Measurements from ENCODE around the gene NUDT8.
"Not testable (repeated sequence)": the region's sequence is repeated elsewhere in the genome, so short reads cannot be mapped to it uniquely, and the experiment has no call there.

Gene NUDT8

GRCh38 chr11:67641338-67642172 lies 11.8 kb upstream of the NUDT8 start:
- no peak for DNase-seq

GRCh38 chr11:67640758-67641337 lies 11.1 kb upstream of the NUDT8 start:
- DNase-seq: no peak

- peak; percentile 57 for DNase-seq
Measured at GRCh38 chr11:67640021-67640757, 10.5 kb upstream of the NUDT8 start.

DNA sequence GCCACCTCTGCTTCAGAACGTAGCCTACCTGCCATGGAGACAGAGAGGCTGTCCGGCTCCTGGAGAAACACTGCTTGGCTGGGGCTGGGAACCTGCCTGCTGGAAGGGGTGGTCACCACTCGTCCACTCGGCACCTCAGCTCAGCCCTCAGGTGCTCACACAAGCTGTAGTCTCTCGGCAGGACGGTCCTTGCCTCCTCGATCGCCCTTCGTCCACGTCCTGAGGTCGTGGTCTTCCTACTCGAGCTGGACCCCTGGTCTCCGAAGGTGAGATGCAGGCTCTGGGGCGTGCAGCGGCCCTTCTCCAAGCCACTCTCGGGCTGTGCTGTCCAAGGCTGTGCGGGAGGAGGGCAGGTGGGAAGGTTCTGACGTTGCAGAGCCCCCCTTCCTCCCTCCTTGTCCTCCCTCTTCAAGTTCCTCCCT lies 9.7 kb upstream of the NUDT8 start, which contains the start of gene TBX10:
TSS of gene TBX10 (minus strand) at position 326 of the 422 bp plus-strand sequence. CDS start at position 35, 291 bp downstream.
- no peak for DNase-seq

GRCh38 chr11:67638535-67639437 lies 9.0 kb upstream of the NUDT8 start:
- no peak for DNase-seq

DNA sequence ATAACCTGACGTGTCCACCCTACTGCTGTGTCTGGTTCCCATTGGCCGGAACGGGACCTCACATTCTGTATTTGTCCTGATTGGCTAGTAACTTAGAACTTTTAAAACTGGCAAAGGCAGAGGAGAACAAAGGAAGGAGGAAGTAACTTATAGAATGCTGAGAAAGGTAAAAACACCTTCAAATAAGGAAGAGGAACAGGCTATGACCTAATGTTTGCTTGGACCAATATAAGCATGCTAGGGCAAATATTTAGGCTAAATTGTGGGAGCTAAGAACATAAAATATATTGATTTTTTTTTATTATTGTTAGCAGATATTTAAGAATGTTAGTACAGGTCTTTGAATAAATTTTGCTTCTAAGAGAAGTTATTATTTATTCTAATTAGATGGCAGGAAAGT lies 7.7 kb upstream of the NUDT8 start:
- DNase-seq: not testable (repeated sequence)

DNA sequence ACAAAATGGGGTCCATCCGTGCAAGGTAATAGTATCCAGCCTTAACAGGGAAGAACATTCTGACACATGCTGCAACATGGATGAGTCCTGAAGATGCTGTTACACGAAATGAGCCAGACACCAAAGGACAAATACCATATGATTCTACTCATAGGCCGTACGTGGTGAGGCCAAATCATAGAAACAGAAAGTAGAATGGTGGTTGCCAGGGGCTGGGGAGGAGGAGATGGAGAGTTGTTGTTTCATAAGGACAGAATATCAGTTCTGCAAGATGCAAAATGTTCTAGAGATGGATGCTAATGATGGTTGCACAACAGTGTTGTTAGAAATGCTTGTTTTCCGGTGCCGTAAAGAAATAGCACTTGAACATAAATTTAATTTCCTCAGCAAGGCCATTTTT lies 7.2 kb upstream of the NUDT8 start:
- DNase-seq: no peak

DNA sequence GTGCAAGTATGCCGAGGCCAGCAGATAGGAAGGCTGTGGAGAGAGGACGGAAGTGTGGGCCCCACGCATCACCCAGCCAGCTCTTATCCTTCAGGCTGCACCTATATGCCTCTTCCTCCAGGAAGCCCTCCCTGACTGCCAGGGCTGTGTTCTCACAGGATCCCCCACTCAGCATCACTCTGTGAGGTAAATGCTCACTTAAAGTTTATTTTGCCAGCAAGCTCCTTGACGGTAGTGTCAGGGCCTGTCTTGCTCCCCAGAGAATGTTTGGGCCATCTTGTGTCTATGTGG lies 5.4 kb upstream of the NUDT8 start:
- no peak for DNase-seq

GRCh38 chr11:67634366-67635230 lies 4.9 kb upstream of the NUDT8 start:
- no peak for DNase-seq

GRCh38 chr11:67633758-67634365 lies 4.1 kb upstream of the NUDT8 start:
- no peak for DNase-seq

DNA sequence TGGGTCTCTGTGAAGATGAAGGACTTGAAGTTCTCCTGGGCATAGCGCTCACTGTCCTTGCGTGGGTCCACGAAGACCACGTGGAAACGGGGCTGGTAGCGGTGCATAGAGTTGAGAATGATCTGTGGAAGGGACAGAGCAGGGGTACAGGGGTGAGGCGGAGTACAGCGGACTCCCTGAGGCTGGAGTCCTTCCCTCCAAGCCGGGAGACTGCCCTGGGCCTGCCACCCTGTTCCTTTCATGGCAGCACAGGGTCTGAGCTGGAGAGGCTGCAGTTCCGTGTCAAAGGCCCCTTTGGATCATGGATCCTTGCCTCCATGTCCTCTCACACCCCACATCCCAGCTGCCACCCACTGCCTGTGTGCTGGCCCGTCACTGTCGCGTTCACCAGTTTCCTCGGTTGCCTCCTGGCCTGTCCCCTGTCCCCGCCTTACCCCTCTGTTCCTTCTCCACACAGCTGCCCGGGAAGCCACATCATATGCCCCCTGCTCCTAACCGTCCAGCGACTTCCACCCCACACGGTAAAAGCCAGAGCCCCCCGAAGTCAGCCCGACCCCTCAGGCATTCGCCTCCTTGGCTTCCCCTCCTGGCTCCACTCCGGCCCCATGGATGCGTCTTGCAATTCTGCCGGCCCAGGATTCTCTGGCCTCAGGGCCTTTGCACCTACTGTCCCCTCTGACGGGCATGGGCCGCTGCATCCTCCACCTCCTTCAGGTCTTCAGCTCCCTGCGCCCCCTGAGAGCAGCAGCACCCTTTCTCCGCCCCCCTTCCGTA lies 3.4 kb upstream of the NUDT8 start:
- DNase-seq: no peak

DNA sequence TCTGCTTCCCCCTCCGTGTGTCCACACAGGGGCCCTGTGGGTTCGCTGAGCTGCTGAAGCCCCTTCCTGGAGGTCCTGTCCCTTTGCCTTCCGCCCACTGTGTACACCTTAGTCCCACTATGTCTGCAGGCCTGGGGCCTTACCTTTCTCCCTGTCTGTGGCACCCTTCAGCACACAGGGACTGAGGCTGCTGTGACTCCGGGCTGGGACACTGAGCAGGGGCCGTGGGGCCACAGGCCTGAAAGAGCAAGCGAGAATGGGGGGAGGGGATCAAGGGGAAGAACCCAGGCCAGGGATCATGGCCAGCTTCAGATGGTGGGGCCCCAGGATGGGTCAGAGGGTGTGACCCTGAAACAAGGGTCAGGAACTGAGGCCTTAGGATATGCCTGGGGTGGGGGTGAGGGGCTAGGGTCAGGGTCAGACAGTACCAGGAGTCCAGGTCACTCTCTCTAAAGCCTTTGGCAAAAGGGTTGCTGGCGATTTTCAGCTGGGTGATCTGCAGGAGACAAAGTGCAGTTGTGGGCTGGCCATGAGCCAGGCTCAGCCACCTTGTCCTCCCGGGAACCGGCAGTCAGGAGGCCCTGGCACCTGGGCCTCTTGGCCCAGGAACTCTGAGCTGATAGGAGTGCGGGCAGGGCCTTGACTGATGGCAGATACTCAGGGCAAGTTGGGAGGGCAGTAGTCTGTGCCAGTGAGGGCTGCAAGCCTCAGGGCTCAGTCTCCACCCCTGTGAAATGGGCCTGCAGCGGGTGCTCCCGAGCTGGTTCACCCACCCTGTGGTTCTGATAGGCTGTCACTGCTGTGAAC lies 2.6 kb upstream of the NUDT8 start:
- no peak for DNase-seq

DNA sequence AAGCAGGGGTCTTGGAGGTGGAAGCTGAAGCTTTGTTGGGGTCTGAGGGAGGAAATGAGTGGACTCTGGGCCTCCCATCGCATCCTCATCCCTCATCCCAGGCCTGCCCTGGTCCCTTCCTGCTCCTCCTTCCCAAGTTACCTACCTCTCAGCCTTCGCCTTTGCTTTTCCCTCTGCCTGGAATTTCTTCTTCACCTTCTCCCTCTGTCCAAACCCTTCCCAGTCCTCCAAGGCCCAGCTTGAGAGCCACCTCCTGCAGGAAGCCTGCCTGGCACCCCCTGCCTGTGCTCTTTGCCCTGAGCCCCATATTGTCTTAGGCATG lies 2.1 kb upstream of the NUDT8 start:
- DNase-seq: no peak

DNA sequence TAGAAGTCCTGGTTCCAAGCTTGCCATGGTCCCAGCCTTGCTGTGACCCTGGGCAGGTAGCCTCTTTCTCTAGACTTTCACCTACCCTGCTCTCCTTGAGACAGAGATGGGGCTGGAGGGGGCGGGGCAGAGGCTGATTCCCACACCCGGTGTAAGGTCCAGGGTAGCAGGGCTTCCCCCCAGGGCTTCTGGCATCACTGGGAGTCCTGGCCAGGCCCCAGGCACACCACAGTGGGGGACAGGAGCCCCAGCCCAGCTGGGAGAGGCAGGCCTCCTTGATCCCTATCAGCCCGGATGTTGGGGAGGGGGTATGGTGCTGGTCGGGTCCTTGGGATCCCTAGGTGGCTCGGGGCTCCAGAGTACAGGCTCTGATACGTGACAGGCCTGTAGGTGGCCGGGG lies 1.7 kb upstream of the NUDT8 start:
- no peak for DNase-seq

DNA sequence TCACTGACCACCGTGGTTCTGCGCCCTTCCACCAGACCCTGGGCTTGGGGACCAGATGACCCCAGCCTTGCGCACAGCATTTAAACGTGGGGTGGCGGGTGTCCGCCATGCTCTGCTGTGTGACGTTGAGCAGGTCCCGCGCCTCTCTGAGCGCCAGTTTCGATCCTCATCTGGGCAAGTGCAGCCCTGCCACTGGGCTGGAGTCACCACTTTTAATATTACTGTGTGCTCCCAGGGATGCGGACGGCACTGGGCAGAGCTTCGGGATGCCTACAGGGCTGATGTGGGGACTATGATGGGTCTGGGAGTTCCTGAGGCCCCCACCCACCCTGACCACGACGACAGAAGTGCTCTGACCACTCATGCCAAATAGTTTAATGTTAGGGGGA lies 1.2 kb upstream of the NUDT8 start:
- DNase-seq: no peak

GRCh38 chr11:67630228-67630942 lies 648 bp upstream of the NUDT8 start:
- peak; percentile 99 for DNase-seq

GRCh38 chr11:67628710-67629385 lies 889 bp downstream of the NUDT8 start:
- no peak for DNase-seq

DNA sequence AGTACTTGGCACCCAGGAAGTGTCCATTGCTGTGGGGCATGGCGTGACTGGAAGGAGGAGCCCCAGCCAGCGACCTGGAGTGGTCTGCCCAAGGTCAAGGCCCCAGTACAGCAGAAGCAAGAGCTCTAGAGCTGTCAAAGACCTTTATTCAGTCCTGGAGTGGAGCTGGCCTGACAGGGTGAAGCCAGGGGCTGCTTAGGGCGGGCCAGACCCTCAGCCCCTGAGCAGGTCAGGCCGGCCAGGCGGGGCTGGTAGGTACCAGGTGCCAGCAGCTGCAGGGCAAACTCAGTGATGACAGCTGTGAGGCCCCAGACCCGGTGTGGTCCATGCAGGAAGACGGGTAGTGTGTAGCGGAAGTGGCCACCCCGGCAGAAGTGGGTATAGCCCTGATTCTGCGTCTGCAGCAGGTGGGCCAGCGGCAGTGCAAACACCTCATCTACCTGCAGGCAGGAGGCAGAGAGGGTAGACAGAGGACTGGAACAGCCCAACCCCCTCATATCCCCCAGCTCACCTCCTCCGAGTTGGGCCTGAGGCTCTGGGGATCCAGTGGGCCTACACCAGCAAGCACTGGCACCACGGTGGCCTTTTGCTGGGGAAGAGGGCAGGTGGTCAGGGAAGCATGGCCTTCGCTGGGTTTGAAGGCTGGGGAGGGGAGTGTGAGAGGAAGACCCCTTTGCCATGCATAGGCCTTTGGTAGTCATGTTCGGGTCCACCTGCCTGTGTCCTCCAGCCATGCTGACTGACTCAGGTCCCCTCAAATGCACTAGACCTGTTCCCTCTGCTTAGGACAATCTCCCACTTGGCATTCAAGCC lies 1.7 kb downstream of the NUDT8 start:
- DNase-seq: no peak
